Left kidney (tissue), 2 donors: ENCODE data around the gene CDC42BPB. TPM values are rescaled to one million over a fixed set of nuclear protein-coding genes. Genes with fewer than 3 reads are reported as not detected.

Source experiments
- DNase-seq: peaks from one replicate; pipeline ENCODE4 v3.0.0-alpha.2; 2013
- polyA plus RNA-seq: library from polyadenylated mRNA; unstranded; fragments of 120-200 nt; gene quantifications from one replicate; pipeline ENCODE4 v1.2.1, GENCODE V29; 2013; ENCODE audit not compliant: insufficient read length

CDC42BPB gene
- polyA plus RNA-seq, 1 donor = 88.6 TPM

GRCh38 chr14:102914474-102915291, 142.7 kb downstream of the CDC42BPB start:
- DNase-seq = no peak

DNA sequence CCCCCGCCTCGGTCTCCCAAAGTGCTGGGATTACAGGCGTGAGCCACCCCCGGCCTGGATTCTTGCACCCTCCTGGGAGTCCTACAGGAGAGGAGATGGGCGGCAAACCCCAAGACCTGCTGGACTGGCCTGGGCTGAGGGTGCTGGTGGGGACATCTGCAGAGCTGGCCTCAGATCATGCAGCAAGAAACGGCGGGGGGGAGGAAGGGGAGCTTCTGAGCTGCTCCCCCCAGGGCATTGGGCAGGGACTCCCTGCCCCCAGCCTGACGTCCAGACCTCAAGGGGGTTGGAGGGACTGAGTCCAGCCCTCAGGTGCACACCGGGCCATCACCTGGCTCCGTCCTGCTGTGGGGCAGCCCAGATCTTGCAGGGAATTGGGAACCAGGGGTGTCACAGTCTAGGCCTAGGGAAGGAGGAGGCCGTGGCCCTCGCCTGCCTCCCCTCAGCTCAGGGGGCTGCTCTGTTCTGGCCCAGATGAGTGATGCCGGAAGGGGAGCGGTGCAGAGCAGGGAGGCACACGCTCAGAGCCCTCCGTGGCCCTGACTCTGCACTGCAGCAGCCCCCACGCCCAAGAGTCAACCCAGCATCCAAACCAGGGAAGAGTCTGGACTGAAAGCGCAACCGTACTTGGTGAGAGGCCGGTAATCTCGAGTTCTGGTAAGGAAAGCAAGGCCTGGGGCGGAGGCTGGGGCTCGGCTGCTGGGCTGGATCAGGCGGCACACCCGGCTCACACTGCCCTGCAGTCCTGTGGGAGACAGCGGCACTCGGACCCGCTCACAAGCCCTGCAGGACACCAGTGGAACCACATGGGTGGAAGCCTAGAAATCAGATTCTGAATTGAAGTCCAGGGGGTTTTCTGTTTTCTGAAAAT, 143.8 kb downstream of the CDC42BPB start:
- no peak for DNase-seq

DNA sequence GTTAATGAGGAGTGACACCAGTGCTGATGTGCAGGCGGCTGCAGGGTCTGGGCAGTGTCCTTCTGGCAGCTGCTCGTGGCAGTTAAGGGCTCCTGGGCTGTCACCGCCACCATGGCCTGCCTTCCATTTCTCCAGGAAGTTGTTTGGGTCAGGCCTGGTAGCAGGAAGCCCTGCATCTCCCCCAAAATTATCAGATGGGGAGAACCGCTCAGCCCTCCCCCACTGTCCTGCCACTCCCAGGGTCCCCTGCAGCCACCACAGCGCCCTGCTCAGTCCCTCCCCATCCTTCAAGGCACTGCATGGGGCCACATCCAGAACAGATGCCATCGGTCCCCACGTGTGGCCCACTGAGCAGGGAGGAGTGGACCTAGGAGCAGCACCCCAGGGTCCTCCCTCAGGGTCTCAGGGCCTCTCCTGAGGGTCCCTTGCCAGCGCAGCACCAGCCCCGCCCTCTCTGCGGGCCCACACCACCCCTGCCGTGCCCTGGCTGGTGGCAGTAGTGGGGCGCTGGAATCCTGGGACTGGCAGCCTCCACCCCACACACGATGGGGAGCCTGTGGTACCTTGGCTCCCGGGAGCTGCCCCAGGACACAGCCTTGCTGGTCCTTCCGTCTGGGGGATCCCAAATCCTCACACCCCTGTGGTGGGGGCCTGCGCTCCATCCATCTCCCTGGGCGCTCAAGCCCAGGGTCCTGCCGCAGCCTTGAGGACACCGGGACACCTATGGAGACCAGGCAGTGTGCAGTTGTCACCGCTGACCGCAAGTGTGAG, 145.2 kb downstream of the CDC42BPB start:
- no peak for DNase-seq

GRCh38 chr14:102911541-102911951, 145.8 kb downstream of the CDC42BPB start:
- no peak for DNase-seq

DNA sequence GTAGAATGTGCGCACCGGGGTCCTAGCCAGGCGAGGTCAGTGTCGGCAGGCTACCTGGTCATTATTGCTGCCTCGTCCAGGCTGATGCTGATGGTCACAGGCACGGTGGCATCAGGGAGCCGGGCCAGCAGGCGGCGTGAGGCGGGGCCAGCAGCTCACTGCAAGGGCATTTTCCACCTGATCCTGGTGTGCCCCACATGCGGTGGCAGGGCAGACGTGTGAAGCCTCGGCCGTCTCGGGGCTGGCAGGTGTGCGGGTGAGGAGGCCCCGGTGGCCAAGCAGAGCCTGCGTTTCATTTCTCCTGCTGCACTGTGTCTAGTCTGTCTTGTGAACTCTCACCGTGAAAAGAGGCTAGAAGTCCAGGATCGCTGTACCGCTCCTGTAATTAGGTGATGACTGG, 146.9 kb downstream of the CDC42BPB start:
- no peak for DNase-seq

DNA sequence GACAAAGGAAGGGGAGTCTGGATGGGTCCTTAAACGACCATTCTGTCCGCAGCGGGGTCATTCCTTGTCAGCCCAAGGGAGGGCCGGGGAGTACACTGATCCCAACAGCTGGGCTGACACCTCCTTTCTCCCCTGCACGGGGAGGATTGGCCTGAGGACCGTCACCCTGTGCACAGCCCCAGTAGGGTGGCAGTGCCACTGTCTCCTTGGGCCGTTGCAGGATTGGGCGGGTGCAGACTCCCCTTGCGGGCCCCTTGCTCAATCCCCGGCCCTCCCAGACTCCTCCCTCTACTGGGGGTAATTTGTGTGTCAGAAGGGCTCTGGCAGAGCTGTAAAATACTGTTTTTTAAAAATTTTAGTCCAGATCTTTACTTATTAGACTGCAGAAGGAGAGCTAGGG, 147.4 kb downstream of the CDC42BPB start:
- DNase-seq = no peak

GRCh38 chr14:102909462-102909861, 147.9 kb downstream of the CDC42BPB start:
- DNase-seq = no peak

DNA sequence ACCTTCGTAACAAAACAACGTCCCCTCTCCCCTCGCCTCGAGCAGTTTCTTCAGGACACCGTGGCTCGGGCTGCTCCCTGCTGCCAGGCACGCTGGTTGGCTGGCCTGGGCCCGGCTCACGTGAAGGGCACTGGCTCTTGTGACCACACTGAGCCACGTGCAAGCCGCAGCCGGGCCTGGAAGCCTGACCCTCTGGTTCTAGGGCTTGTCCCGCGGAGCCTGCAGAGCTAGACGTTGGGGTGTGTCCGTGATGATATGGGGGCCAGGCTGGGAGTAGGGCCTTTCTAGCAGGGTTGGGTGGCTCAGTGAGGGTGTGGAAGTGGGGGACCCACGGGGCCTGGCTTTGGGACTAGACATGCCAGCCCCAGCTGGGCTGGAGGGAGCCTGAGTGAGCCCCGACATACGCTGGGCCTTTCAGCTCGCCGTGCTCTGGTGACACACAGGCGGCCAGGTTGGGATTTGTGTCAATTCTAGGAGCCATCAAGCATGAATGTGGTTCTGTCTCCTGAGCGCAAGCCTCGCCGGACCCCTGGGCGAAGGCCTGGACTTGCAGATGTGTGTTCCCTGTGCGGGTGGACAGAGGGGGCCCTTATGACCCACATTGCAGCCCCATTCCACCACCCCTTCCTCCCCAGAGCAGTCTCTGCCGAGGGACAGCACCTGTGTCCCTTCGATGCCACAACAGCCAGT, 148.4 kb downstream of the CDC42BPB start:
- DNase-seq = no peak

DNA sequence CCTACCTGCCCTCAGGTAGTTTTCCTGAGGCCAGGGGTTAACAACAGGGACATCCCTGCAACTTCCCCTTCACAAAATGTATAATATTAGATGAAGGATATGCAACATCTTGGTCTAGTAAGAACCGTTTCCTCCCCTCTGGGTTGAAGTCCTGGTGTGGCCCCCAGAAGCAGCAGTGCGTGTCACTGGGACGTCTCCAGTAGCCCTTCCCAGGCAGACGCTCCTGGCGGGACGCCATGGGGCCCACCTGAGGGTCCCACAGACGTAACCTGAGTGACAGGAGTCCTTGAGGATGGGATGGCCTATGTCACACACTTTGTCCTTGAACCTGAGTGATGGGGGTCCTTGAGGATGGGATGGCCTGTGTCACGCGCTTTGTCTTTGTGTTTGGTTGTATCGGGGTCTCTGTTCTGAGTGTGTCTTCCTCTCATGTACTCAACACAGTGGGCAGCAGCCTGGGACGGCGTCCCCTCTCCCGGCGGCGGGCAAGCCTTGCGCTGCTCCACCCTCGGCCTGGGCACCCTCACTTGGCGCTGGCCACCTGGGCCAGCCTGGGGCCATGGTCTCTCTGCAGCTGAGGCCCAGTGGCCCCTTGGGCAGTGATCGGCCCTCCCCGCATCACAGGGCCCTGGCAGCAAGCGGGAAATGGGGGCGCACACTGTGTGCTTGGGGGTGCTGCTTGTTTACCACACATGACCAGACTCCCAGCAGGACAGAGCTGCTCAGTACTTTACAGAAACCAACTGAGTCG, 149.2 kb downstream of the CDC42BPB start:
- DNase-seq = no peak

GRCh38 chr14:102907303-102907844, 150.0 kb downstream of the CDC42BPB start:
- no peak for DNase-seq

- no peak for DNase-seq
These were observed 150.6 kb downstream of the CDC42BPB start for GRCh38 chr14:102906616-102907302.

DNA sequence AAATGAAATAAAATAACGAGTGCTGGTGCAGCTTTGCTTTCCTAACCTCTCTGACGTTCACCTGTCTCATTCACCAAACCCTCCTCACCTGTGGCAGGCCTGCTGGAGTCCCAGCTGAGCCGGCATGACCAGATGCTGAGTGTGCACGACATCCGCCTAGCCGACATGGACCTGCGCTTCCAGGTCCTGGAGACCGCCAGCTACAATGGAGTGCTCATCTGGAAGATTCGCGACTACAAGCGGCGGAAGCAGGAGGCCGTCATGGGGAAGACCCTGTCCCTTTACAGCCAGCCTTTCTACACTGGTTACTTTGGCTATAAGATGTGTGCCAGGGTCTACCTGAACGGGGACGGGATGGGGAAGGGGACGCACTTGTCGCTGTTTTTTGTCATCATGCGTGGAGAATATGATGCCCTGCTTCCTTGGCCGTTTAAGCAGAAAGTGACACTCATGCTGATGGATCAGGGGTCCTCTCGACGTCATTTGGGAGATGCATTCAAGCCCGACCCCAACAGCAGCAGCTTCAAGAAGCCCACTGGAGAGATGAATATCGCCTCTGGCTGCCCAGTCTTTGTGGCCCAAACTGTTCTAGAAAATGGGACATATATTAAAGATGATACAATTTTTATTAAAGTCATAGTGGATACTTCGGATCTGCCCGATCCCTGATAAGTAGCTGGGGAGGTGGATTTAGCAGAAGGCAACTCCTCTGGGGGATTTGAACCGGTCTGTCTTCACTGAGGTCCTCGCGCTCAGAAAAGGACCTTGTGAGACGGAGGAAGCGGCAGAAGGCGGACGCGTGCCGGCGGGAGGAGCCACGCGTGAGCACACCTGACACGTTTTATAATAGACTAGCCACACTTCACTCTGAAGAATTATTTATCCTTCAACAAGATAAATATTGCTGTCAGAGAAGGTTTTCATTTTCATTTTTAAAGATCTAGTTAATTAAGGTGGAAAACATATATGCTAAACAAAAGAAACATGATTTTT, 151.9 kb downstream of the CDC42BPB start:
- no peak for DNase-seq

DNA sequence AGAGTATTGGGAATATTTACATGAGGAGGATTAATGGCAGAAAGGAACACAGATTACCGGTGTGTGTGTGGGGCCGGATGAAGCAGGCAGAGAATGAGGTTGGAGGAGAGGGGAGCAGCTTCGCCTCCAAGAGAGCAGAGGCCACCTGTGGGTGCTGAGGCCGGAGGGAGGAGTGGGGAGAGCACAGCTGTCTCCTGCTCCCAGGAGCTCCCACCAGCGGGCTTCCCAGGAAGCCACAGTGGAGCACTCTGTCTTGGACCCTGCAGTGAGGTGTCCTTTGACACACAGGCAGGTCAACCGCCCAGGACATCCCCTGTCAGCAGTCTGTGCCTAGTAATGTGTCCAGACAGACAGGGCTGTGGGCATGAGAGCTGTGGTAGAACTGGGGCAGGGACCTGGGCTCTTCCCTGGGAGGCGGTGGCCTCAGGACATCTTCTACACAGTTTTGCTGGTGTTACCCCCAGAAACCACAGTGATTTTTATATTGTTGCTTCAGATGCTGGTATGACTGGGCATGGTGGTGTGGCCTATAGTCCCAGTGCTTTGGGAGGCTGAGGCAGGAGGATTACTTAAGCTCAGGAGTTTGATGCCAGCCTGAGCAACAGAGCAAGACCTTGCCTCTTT, 153.3 kb downstream of the CDC42BPB start:
- DNase-seq = no peak

- no peak for DNase-seq
These were observed 154.0 kb downstream of the CDC42BPB start for GRCh38 chr14:102903248-102903888.

DNA sequence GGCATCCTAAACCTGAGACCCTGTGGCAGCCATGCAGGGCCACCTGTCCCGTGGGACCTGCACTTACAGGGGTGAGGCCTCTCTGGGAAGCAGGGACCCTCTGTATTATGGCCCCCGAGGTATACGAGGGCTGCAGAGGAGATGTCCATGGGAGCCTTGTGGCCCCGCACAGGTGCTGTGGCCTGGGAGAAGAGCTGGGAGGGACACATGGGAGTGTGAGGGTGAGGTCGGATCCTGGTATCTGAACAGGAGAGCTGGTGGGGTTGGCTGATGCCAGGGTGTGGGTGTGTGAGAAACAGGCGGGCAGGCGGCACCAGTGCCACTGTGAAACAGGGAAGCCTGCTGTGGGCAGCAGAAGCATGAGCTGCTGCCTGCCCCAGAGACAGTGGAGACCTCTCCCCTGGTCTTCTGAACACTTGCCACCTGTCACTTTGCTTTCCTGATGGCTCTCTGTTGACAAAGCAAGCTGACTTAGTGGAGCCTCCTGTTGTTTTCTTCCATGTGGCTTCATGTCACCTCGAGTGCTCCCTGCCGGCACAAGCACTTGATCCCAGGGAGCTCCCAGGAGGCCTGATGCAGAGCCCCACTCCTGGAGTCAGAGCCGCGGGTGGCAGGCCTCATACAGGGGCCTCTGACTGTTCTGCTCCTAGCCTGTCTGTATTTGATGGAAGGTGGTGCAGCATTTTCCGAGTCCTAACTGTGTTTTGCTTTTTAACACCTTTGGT, 154.7 kb downstream of the CDC42BPB start:
- no peak for DNase-seq

DNA sequence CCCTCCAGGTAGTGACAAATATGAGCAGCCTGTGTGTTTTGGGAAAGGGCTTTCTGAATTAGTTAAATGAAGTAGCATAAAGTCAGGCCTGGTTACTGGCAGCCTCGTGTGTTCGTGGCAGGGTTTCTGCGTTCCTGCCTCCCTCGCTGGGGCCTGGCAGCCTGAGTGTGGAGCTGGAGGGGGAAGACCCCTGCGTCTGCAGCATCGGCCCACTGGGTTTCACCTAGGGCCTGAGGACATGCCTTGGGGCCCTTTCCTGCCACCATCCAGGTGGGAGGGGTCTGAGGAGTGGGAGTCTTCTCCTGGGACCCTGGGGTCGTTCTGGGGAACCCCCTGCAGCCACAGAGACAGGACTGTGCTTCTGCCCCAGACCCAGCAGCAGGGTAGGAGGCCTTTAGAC, 155.3 kb downstream of the CDC42BPB start:
- DNase-seq = no peak

DNA sequence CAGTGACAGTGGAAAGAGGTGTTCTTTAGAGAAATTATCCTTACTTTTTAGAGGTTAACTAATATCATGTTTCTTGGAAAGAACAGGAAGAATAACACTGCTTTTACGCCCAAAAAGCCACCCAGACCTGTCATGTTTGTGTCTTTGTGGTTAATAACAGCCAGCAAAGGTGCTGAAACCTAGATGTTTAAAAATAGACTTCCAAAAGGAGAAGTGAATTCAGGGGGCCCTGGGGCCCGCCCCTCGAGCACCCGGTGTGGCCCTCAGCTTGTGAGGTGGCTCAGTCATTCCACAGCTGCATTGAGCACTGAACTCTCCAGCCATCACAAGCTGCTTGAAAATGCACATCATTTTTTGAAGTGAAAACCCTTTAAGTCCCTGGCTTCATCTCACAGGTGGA, 155.7 kb downstream of the CDC42BPB start:
- no peak for DNase-seq
